Bronchial epithelial cell (primary cell): Measurements from ENCODE around the gene ADGRL2. TPM values are rescaled to one million over a fixed set of nuclear protein-coding genes. Genes with fewer than 3 reads are reported as not detected.
"Not testable (repeated sequence)": the region's sequence is repeated elsewhere in the genome, so short reads cannot be mapped to it uniquely, and the experiment has no call there.

Source experiments
- DNase-seq: peaks from one replicate; pipeline ENCODE4 v3.0.0-alpha.2; 2010; ENCODE audit warnings: low read depth
- FAIRE-seq: peaks from 2 replicates; lab custom pipeline; 2011; peaks lifted over from hg19 to GRCh38; lab: Jason Lieb, UNC
- H3K27me3 ChIP-seq: 2 replicates; pipeline ENCODE4 v1.5.1; 2011; ENCODE audit warnings: low read length; ENCODE audit not compliant: control insufficient read depth, insufficient read depth
- H3K36me3 ChIP-seq: 2 replicates; pipeline ENCODE4 v1.5.1; 2011; ENCODE audit warnings: low read length; ENCODE audit not compliant: control insufficient read depth, insufficient read depth
- H3K4me3 ChIP-seq: 2 replicates; pipeline ENCODE4 v1.5.1; 2011; ENCODE audit warnings: mild to moderate bottlenecking, low read depth, low read length, control low read depth
- total RNA-seq: library from RNA; depleted of rRNA; stranded (reverse); fragments of >200 nt; gene quantifications from 2 replicates; pipeline ENCODE4 v1.2.1, GENCODE V29; 2014
- TF ChIP-seq, protein P1 (sequence below): IDR thresholded peaks from 2 replicates; pipeline ENCODE4 v1.5.1; 2011; ENCODE audit warnings: mild to moderate bottlenecking, moderate library complexity, low read length, control low read depth, inconsistent platforms; ENCODE audit not compliant: insufficient read depth, severe bottlenecking

ADGRL2 gene
- total RNA-seq, 1 donor from 2014 or later, result 35.3 TPM

DNA sequence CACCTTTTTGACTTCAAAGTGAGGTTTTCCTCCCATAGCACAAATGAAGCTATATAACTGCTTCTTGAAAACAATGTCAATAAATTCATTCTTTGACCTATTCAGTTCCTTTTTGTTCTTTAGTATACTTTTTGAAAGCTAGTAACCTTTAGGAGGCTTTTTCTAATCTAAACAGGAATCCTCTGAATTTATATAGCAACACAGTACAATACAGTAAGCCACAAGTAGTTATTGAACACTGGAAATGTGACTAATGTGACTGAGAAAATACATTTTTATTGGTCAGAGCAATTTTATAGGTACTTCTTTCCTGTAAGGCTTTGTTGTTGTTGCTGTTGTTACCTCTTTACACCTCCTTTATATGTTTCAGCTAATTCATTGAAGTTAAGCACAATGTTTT lies 49.8 kb downstream of the ADGRL2 start:
- DNase-seq (no peak), FAIRE-seq (no peak)
- H3K36me3 ChIP-seq, result no peaks in the 10 kb centered on the region
- H3K4me3 ChIP-seq, result no peak overlapping the region
- H3K27me3 ChIP-seq, result no peaks in the 10 kb centered on the region
- TF ChIP-seq, protein P1, sequence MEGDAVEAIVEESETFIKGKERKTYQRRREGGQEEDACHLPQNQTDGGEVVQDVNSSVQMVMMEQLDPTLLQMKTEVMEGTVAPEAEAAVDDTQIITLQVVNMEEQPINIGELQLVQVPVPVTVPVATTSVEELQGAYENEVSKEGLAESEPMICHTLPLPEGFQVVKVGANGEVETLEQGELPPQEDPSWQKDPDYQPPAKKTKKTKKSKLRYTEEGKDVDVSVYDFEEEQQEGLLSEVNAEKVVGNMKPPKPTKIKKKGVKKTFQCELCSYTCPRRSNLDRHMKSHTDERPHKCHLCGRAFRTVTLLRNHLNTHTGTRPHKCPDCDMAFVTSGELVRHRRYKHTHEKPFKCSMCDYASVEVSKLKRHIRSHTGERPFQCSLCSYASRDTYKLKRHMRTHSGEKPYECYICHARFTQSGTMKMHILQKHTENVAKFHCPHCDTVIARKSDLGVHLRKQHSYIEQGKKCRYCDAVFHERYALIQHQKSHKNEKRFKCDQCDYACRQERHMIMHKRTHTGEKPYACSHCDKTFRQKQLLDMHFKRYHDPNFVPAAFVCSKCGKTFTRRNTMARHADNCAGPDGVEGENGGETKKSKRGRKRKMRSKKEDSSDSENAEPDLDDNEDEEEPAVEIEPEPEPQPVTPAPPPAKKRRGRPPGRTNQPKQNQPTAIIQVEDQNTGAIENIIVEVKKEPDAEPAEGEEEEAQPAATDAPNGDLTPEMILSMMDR, result no peak

DNA sequence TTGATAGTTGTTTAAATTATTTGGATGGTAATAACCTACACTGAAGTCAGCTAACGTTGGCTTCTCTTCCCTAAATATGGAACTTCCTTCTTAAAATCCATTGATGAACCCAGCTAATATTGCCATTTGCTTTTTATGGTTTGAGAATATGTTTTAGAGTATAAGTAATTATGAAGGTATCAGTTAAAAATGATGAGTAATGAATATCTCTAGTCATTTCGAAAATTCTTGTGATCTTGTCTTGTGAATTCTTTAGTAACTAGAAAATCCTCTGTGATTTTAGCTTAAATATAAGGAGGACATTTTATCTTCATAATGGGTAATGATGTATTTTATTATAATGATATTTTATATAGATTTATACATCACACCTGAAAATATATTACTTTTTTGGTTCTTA lies 50.5 kb downstream of the ADGRL2 start:
- Histone ChIP-seq H3K36me3 (no peaks in the 10 kb centered on the region), H3K27me3 (no peaks in the 10 kb centered on the region), H3K4me3 (no peak overlapping the region)
- DNase-seq (no peak), FAIRE-seq (no peak)
- TF ChIP-seq, protein P1, result no peak

DNA sequence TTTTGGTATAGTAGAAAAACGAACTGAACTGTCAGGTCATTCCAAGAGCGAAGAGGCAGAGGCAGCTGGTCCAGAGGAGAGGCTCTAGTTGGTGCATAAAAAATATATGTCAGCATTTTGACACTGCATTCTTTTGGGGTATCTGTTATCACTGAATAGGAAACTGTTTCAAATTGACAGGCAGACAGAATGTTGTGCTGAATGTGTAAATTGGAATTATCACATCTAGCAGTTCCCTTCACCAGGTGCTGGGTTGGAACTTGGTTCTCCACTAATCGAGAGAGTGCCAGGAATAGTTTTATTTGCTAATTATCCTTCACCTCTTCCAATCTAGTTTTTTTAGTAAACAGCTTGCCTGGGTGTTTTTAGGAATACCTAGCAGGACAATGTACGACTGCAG lies 52.2 kb downstream of the ADGRL2 start:
- DNase-seq (no peak), FAIRE-seq (no peak)

DNA sequence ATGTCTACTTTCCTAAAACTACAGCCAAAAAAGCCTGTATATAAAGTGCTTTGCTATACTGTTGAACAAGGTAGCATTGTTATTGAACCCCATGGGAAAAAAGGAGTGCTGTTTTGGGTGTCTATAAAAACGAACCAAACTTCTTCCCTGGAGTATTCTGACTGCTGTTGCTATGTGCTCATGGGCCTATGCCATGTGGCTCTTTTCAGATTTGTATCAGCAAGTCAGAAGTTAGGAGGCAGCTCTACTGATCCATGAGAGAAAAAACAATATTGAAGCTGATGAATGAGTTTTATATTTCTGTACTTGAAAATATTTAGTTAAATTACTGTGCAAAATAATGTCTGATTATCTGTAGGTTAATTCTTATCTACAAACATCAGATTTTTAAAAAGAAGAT lies 66.5 kb downstream of the ADGRL2 start:
- DNase-seq, result no peak
- TF ChIP-seq, protein P1, result no peak
- Histone ChIP-seq H3K36me3 (no peaks in the 10 kb centered on the region), H3K27me3 (no peaks in the 10 kb centered on the region), H3K4me3 (no peak overlapping the region)
- no peak for FAIRE-seq

More for the DNA sequence above, 52.2 kb downstream of the ADGRL2 start:
- H3K4me3 ChIP-seq, result no peak overlapping the region
- TF ChIP-seq, protein P1, result no peak
- H3K36me3 ChIP-seq, result no peaks in the 10 kb centered on the region
- no peaks in the 10 kb centered on the region for H3K27me3 ChIP-seq

DNA sequence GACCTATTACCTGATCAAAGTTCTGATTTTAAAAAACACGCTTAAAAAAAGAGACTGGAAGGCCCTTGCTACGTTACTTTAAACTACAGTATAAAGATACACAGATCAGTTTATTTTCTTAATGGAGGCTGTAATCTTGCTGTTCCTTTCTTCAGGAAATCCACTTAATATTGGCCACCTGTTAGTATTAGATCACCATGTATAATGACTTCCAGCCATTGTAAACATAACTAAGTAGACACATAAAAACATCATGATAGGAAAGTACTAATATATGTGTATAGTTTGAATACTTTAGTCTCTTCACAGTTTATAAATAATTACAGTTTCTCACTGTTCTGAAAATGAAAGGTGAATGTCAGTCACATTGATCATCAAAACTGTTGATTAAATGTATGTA lies 68.6 kb downstream of the ADGRL2 start:
- no peaks in the 10 kb centered on the region for H3K36me3 ChIP-seq
- H3K27me3 ChIP-seq, result no peaks in the 10 kb centered on the region
- TF ChIP-seq, protein P1, result no peak
- FAIRE-seq (no peak), DNase-seq (no peak)
- no peak overlapping the region for H3K4me3 ChIP-seq

DNA sequence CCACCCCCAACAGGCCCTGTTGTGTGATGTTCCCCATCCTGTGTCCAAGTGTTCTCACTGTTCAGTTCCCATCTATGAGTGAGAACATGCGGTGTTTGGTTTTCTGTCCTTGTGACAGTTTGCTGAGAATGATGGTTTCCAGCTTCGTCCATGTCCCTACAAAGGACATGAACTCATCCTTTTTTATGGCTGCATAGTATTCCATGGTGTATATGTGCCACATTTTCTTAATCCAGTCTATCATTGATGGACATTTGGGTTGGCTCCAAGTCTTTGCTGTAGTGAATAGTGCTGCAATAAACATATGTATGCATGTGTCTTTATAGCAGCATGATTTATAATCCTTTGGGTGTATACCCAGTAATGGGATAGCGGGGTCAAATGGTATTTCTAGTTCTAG lies 70.4 kb downstream of the ADGRL2 start:
- FAIRE-seq, H3K4me3 ChIP-seq: not testable (repeated sequence)

More for the DNA sequence above, 70.4 kb downstream of the ADGRL2 start:
- H3K36me3 ChIP-seq, H3K27me3 ChIP-seq, DNase-seq: not testable (repeated sequence)
